Measurements from ENCODE around the gene ZNRF3.

DNA sequence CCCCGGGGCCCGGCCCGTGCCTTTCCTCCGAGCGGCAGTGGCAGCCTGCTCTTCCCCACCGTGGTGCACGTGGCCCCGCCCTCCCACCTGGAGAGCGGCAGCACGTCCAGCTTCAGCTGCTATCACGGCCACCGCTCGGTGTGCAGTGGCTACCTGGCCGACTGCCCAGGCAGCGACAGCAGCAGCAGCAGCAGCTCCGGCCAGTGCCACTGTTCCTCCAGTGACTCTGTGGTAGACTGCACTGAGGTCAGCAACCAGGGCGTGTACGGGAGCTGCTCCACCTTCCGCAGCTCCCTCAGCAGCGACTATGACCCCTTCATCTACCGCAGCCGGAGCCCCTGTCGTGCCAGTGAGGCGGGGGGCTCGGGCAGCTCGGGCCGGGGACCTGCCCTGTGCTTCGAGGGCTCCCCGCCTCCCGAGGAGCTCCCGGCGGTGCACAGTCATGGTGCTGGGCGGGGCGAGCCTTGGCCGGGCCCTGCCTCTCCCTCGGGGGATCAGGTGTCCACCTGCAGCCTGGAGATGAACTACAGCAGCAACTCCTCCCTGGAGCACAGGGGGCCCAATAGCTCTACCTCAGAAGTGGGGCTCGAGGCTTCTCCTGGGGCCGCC is 166.4 kb downstream of the ZNRF3 start:
- TF ChIP-seq, protein P1, sequence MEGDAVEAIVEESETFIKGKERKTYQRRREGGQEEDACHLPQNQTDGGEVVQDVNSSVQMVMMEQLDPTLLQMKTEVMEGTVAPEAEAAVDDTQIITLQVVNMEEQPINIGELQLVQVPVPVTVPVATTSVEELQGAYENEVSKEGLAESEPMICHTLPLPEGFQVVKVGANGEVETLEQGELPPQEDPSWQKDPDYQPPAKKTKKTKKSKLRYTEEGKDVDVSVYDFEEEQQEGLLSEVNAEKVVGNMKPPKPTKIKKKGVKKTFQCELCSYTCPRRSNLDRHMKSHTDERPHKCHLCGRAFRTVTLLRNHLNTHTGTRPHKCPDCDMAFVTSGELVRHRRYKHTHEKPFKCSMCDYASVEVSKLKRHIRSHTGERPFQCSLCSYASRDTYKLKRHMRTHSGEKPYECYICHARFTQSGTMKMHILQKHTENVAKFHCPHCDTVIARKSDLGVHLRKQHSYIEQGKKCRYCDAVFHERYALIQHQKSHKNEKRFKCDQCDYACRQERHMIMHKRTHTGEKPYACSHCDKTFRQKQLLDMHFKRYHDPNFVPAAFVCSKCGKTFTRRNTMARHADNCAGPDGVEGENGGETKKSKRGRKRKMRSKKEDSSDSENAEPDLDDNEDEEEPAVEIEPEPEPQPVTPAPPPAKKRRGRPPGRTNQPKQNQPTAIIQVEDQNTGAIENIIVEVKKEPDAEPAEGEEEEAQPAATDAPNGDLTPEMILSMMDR (conservative IDR thresholded peaks at IDR 0.05 in 1 of 2, IDR thresholded peaks at IDR 0.05 in 1 of 2; ENCODE audit: extremely low read depth in 1 of 2, insufficient read depth in 1 of 2, low read depth in 1 of 2, low read length in 2 of 2): no peak
- TF ChIP-seq EZH2 (IDR thresholded peaks at IDR 0.05; ENCODE audit: borderline replicate concordance, low read length): no peak
